HG03565 (cell line): Measurements from ENCODE around the gene SLC16A9.
"Not testable (repeated sequence)": the region's sequence is repeated elsewhere in the genome, so short reads cannot be mapped to it uniquely, and the experiment has no call there.

ENCODE experiments used
- ATAC-seq: cut with Tn5 transposase; IDR thresholded peaks from one replicate; pipeline ENCODE4 v1.9.1; 2021; ENCODE audit warnings: mild to moderate bottlenecking, moderate library complexity; ENCODE audit not compliant: unreplicated experiment

SLC16A9 gene, protein sequence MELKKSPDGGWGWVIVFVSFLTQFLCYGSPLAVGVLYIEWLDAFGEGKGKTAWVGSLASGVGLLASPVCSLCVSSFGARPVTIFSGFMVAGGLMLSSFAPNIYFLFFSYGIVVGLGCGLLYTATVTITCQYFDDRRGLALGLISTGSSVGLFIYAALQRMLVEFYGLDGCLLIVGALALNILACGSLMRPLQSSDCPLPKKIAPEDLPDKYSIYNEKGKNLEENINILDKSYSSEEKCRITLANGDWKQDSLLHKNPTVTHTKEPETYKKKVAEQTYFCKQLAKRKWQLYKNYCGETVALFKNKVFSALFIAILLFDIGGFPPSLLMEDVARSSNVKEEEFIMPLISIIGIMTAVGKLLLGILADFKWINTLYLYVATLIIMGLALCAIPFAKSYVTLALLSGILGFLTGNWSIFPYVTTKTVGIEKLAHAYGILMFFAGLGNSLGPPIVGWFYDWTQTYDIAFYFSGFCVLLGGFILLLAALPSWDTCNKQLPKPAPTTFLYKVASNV

DNA sequence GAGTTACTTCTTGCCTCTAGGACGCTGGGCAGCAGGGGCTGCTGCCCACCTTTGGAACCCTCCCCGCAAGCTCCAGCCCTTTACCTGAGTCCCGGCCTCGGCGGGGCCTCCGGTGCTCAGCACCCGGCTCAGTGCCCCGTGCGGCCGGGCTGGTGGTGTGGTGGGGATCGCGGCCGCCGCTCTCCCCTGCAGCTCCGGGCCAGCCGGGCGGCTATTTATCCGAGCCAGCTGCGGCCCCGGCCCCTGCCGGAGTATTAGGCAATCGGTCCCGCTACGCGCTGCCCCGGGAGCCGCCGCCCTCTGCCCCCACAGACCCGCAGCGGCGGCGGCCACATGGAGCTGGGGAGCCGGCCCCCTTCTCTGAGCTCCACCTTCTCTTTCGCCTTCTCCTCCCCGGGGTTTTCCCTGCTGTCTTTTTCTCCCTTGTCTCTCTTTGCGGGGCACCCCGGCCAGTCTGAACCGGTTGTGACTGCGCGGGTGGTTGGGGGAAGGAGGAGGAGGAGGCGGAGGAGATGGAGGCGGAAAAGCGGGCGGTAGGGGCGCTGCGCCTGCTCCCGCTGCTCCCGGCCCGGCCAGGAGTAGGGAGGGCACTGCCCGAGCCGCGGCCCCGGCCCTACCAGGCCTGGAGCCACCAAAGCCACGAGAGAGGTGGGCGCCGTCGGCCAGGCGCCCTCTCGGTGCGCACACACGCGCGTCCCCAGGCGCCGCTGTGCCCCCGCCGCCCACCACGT, at the start of gene SLC16A9:
Gene SLC16A9, minus strand, starts transcription at position 456 of the 731 bp plus-strand sequence. CDS start 25,559 bp downstream, outside the sequence.
- ATAC-seq: peak; percentile 77

DNA sequence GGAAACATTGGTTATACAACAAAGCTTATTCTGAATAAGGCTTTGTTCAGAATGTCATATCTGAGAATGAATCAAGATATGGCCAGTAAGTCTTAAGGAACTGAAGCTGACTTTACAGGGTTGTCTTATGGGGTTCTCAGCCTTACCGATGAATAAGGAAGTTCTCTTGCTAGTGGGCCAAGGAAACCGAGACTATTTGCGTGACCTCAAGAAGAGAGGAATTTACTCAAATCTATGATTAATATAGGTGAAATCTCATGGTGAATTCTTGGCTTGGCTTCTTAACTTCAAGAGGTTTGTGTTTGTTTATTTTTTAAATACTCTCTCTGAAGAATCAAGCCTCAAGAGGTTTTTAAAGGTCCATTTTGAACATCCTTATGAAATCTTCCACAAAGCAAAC, 48.3 kb upstream of the SLC16A9 start:
- ATAC-seq: no peak

DNA sequence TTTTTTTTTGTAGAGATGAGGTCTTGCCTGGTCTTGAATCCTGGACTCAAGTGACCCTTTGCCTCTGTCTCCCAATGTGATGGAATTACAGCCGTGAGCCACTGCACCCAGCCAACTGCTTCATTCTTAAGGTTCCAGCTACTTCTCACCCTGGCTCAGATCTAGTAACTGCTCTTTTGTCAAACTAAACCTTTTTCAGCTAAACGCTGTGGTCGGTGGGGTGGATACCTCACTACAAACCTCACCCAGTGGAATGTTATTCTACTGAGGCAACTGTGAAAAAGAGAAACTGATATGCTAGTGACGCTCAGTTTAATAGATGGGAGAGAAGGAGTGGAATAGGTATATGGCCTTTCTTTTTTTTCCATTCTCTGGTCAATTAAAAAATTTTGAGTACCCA, 45.3 kb upstream of the SLC16A9 start:
- ATAC-seq: no peak

DNA sequence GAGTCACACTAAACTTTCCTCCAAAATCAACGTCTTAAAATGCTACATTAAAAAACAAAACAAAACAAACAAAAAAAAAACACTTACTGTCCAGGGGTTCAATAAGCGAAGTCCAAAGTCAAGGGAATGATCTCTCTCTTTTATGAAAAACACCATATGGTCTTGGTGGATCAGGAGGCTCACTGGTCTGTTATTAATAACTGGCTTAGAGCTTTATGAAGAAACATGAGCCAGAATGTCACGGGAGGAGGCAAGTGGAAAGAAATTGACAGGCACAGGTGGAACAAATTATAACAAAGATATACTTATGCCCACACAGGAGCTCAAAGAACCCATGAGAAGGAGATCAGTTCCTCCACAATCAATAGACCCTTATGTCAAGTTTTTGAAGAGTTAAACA, 43.6 kb upstream of the SLC16A9 start, which contains the start of gene MRLN:
Gene MRLN, minus strand, starts transcription at position 189 of the 400 bp plus-strand sequence.
- no peak for ATAC-seq

DNA sequence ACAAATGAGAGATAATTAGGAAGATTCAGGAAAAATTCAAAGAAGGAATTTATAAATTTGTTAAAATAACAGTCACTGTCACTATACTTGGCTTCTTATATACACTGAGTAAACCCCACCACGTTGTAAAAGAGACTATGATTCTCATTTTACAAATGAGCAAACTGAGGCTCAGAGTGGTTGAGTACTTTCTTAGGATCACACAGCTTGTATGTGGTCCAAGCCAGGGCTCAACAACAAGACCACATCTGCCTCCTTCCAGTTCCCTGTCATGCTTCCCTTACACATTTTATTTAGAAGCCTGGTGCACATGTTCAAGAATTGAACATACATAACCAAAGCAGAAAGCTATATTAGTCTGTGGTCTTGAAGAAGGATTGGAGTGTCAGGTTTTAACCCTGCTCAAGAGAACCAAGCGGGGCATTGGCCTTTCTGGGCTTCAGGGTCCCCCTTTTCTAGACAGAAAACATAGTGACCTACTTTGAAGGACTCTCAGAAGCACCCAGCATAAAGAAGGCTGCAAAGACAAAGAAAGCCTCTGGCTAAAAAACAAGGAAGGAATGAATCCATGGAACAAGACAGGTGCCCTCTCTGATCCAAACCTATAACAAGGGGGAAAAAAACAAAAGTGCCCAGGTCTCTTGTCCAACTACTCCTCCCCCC, 42.8 kb upstream of the SLC16A9 start:
- no peak for ATAC-seq

DNA sequence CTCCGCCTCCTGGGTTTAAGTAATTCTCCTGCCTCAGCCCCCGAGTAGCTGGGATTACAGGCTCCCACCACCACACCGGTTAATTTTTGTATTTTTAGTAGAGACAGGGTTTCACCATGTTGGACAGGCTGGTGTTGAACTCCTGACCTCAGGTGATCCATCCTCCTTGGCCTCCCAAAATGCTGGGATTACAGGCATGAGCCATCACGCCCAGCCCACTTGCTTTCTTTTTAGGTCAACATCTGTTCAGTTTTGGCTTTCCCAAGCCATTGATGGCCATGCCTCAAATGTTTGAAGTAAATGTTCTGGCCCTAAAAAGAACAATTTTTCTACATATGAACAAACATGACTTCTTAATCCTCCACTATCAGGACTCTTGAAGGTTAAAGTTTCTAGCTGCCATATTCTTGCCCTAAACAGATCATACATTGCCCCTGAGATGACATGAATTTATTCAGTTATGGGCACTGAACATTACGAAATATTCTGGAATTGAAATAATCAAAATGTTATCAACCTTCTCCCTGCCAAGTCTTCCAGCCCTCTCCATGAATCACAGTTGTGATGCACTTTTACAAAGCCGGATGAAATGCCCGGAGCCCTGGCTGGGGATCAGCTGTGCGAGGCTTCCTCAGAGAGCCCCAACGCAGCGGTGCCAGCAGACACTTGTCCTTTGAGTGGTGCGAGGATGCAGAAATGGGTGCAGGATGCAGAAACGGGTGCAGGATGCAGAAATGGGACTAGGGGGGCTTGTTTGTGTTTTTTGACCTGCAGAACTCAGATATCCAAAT, 40.7 kb upstream of the SLC16A9 start:
- ATAC-seq: no peak

DNA sequence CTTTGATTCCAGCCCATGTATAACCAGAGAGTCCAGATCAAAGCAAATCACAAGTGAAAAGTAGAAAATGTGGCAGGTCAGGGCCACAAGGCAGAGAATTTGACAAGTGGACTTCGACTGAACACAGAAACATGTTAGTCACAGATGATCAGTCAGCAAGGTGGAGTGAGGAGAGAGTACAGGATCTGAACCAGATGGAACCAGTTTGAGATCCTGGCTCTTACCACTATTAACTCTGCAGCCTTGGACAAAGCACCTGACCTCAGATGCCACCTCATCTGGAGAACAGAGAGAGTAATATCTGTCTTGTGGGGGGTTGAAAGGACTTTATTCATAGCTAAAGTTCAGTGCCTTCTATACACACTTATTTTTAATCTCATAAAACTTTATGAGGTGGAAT, 39.2 kb upstream of the SLC16A9 start:
- peak; percentile 63 for ATAC-seq

DNA sequence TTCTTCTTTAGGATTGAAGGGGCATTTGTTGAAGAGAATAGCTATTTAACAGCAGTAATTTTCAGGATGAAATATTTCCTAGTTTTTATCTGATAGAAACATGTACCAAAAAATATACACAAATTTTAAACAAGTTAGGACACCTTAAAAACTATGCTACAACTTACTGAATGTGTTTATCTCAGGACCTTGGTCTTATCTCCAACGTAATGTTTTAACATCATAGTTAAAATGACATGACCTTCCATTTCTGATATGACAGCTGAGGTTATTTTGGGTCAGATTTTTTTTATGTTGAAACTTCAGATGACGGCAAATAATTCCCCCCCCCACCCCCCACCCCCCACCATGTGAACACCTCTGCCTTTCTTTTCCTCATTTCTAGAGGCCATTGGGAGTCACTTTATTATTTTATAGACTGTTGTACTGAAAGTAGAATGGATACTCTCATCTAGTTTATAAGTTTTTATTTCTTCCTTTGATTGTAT, 35.6 kb upstream of the SLC16A9 start:
- no peak for ATAC-seq

DNA sequence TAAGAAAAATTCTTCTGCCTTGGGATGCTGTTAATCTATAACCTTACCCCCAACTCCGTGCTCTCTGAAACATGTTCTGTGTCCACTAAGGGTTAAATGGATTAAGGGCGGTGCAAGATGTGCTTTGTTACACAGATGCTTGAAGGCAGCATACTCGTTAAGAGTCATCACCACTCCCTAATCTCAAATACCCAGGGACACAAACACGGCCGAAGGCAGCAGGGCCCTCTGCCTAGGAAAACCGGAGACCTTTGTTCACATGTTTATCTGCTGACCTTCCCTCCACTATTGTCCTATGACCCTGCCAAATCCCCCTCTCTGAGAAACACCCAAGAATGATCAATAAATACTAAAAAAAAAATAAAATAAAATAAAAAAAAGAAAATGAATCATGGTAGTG, 35.1 kb upstream of the SLC16A9 start:
- ATAC-seq: not testable (repeated sequence)

DNA sequence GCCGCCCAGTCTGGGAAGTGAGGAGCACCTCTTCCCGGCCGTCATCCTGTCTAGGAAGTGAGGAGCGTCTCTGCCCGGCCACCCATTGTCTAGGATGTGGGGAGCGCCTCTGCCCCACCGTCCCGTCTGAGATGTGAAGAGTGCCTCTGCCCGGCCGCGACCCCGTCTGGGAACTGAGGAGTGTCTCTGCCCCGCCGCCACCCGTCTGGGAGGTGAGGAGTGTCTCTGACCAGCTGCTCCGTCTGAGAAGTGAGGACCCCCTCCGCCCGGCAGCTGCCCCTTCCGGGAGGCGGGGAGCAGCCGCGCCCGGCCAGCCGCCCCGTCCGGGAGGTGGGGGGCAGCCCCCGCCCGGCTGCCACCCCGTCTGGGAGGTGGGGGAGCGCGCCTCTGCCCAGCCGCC, 34.5 kb upstream of the SLC16A9 start:
- ATAC-seq: not testable (repeated sequence)

DNA sequence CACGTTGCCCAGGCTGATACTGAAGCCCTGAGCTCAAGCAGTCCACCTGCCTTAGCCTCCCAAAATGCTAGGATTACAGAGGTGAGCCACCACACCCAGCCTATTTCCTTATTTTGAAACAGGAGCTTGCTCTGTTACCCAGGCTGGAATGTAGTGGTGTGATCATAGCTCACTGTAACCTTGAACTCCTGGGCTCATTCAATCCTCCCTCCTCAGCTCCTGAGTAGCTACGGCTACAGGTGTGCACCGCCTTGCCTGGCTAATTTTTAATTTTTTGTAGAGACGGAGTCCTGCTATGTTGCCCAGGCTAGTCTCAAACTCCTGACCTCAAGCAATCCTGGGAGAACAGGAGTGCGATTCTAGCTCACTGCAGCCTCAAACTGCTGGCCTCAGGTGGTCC, 31.9 kb upstream of the SLC16A9 start:
- ATAC-seq: no peak

DNA sequence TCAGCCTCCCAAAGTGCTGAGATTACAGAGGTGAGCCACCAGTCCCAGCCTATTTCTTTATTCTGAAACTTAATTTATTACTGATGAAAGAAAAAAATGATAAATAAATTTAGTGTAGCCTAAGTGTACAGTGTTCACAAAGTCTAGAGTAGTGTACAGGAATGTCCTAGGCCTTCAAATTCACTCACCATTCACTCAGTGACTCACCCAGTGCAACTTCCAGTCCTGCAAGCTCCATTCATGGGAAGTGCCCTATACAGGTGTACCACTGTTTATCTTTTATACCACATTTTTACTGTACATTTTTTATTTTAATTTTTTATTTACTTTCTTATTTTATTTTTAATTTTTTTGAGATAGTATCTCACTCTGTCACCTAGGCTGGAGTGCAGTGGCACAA, 31.4 kb upstream of the SLC16A9 start:
- ATAC-seq: no peak

DNA sequence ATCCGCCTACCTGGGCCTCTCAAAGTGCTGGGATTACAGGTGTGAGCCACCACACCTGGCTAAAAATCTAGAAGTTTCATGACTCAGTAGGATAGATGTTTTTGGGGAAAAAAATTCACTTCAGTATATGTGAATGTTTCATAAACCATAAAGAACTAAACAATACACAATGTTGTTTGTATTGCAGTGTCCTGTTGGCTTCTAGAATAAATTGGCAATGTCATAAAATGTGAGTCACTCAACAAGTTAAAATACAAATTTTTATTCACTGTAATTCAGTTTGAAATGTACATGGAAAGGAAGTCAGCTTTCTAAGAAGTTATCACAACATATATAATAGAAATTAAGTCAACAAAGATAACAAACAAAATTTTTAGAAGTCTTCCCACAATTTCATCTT, 27.1 kb upstream of the SLC16A9 start:
- no peak for ATAC-seq

DNA sequence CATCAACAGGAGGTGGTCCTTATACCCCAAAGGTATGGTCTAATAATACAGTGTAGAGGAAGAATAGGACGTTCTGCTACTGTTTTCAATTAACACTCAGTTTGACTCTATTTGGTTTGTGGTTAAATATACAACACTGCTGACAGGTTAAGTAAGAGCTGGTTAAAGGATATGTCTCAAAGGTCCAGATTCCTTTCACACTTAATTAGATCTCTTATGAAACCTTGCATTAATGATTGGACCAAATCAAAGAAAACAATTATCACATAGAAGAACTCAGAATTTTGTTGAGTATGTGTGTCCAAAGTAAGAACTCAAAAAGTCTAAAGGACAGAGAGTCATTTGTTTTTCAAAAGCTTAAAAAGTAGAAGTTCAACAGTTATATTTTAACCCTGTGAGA, 25.6 kb upstream of the SLC16A9 start:
- no peak for ATAC-seq

DNA sequence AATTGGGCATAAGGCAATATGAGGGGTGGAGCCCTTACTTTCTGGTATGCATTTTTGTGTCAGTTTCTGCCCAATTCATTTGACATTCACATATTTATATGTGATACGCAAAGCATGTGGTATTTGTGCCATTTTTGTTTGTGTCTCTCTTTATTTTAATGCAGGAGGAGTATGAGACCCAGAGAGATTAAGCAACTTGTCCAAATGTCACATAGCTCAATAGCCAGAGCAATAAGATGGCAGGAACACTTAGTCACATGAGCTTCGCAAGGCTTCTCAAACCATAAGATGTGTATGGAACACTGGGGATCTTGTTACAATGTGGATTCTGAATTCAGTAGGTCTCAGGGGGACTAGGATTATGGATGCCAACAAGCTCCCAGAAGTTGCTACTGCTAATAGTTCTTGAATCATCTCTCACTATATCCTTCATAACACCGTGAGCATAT, 24.4 kb upstream of the SLC16A9 start:
- no peak for ATAC-seq

DNA sequence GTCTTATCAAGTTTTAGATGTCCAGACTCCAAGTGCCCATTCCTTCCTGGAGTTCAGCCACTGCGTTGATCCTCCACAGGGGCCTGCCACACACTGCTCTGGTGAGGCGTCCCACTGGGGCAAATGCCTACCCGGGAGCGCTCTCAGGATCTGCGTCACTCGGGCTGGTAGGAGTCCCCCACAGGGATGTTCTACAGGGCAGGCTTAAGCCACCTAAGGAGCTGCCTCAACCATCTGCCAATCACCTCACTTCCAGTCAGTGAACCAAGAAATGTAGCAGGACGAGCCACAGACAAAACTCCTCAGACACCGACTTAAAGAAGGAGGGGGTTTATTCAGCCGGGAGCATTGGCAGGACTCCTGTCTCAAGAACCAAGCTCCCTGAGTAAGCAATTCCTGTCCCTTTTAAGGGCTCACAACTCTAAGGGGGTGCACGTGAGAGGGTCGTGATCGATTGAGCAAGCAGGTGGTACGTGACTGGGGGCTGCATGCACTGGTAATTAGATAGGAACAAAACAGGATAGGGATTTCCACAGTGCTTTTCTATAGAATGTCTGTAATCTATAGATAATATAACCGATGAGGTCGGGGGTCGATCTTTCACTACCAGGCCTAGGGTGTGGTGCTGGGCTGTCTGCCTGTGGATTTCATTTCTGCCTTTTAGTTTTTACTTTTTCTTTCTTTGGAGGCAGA, 23.8 kb upstream of the SLC16A9 start:
- not testable (repeated sequence) for ATAC-seq

DNA sequence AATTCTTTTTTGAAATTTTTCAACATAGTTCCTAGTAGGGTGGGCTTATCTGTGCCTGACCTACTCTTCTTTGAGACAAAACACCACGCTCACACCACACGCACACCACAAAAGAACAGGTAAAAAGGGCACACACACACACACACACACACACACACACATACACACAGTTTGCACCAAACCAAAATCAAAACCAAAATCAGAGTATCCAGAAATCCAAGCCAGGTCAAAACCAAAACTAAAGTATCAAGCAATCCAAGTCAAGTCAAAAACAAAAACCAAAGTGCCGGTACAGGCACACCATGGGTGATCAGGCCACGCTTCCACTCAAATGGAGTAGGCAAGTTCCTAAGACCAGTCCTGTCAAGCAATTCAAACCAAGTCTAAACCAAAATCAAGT, 23.2 kb upstream of the SLC16A9 start:
- not testable (repeated sequence) for ATAC-seq

DNA sequence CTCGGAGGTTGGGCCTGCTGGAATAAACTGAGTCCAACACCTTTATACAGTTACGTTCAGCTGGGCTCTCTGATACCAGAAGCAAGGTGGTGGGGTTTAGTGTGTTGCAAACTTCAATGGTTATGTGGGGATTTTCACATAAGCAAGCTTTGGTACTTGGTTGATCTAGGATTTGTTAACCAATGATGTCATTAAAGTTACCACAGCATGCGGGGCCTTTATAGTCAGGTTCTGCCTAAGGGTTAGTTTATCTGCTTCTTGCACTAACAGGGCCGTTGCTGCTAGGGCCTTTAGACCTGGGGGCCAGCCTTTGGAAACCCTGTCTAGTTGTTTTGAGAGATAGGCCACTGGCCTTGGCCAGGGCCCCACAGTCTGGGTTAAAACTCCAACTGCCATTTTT, 19.5 kb upstream of the SLC16A9 start:
- not testable (repeated sequence) for ATAC-seq

DNA sequence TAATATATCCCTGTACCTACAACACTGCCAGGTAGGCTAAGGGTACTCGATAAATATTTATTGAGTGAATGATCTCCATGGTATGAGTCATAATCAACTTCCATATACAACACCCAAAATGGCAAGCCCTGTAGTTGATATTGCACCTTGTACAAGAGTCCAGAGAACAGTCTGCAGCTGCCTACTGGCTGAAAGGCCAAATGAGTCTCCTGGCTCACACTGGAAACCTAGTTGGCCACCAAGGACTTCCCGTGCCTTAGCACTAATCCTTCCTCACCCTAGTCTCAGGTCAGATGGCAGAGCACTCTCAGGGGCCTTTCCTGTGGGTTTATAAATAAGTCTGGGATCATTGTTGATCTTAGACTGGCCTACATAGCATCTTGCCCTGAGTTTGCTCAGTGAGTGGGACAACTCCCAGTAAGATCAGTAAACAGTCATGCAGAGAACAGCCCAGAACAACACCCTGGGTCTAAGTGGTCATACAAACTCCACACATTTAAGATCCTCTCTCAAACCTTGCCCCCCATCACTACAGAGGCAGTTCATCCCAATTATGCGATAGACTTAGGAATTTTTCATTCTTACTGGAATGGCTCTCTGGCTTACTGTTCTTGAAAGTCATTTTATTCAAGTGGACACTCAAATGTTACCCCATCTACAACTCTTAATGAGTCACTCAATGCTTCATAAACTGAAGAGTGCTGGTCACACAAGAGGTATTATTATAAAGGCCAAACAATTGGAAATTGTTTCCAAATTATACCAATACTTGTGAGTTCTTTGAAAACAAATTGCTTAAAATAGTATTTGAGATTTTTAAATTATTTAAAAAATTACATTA, 14.7 kb upstream of the SLC16A9 start:
- no peak for ATAC-seq
